ENCODE measurements around the gene ZNF691.

The ZNF691 gene

DNA sequence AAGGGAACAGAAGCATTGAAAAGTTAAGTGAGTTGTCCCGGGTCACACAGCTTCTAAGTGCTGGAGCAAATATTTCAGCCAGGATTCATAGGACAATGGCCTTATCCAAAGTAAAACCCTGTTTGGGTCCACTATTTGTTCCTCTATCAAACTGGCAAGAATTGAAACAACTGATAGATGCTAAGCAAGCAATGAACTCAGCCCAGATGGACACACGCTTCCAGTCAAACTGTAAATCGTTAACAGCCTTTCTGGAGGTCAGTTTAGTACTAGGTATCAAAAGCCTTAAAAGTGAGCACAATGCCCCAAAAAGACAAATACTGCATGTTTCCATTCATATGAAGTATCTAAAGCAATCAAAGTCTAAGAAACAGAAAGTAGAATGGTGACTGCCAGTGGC lies 28.4 kb upstream of the ZNF691 start:
- peaks cover 2% of the 10 kb centered on the region for H3K4me1 ChIP-seq (ENCODE audit: control insufficient read depth, insufficient read depth, low read length)
- peaks cover 0 to 10% of the 10 kb centered on the region in 2 experiments; a peak in 1 of 3 replicates for H3K36me3 ChIP-seq (ENCODE audit: control insufficient read depth in 2 of 2, insufficient read depth in 1 of 2, low read length in 2 of 2)
- no peaks in the 10 kb centered on the region for H3K9me3 ChIP-seq (ENCODE audit: control insufficient read depth, insufficient read depth, low read depth, low read length)
- no peak overlapping the region for H3K27ac ChIP-seq (ENCODE audit: extremely low read depth, low read depth, low read length)
- ChIA-PET POLR2A (interaction anchor here (0.6 to 2.8 kb wide), 3 partner anchors 28 to 353 kb away, joined by 3 to 25 read pairs (median 18); partner anchors contain the start of genes C1orf50, P3H1 and ZNF691), CTCF (interaction anchor here (0.6 kb wide), 1 partner anchor 66 kb away, joined by 4 read pairs; no protein-coding TSS in a partner anchor)
- no peak for TF ChIP-seq ZNF391 (tag by site-specific recombination; IDR thresholded peaks at IDR 0.05; ENCODE audit: borderline replicate concordance, low read depth)
- H3K4me3 ChIP-seq (ENCODE audit: low read depth, low read length) = no peak overlapping the region

DNA sequence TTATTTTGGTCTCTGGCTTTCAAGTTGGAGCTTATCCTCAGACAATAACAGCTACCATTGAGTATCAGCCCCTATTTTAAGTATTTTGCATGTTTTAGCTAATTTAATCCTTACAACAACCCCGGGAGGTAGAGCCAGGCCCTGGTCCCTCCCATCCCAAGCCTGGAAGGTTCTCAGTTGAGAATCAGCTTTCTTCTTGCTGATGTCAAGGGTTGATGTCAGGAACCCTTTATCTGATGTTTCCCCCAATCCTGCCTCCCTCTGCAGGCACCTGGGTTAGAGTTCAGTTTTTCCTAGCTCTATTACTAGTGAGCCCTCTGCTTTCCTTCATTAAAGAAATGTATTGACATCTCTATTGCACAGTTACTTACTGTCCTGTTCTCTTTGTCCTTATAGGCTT lies 25.6 kb upstream of the ZNF691 start:
- peaks cover 2% of the 10 kb centered on the region for H3K4me1 ChIP-seq (ENCODE audit: control insufficient read depth, insufficient read depth, low read length)
- ChIA-PET POLR2A (interaction anchor here (1.1 kb wide), 1 partner anchor 25 kb away, joined by 5 read pairs; the partner anchor contains the start of gene ZNF691), CTCF (interaction anchor here (0.6 to 1.8 kb wide), 6 partner anchors 10 to 102 kb away, joined by 3 to 5 read pairs (median 4); partner anchors contain the start of gene ZNF691)
- H3K27ac ChIP-seq (ENCODE audit: extremely low read depth, low read depth, low read length) = no peak overlapping the region
- no peak overlapping the region for H3K4me3 ChIP-seq (ENCODE audit: low read depth, low read length)
- TF ChIP-seq TRIM28 (IDR thresholded peaks at IDR 0.05; ENCODE audit: borderline replicate concordance, low read length) (0 out of 2 replicates have a peak, but pooled peaks have one; percentile 27), ZFP41 (tag by site-specific recombination; IDR thresholded peaks at IDR 0.05; ENCODE audit: borderline replicate concordance) (no peak)
- H3K36me3 ChIP-seq (ENCODE audit: control insufficient read depth in 2 of 2, insufficient read depth in 1 of 2, low read length in 2 of 2) = peaks cover 0 to 3% of the 10 kb centered on the region in 2 experiments; a peak in 1 of 3 replicates
- no peaks in the 10 kb centered on the region for H3K9me3 ChIP-seq (ENCODE audit: control insufficient read depth, insufficient read depth, low read depth, low read length)

DNA sequence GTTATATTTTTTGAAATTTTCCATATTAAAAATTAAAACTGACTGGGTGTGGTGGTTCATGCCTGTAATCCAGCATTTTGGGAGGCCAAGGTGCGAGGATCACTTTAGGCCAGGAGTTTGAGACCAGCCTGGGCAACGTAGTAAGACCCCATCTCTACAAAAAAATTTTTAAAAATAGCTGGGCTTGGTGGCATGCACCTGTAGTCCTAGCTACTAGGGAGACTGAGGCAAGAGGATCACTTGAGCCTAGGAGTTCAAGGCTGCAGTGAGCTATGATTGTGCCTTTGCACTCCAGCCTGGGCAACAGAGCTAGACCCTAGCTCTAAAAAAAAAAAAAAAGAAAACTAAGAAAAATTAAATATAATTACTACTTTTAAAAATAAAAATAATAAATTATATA lies 24.7 kb upstream of the ZNF691 start:
- peaks cover 2% of the 10 kb centered on the region for H3K4me1 ChIP-seq (ENCODE audit: control insufficient read depth, insufficient read depth, low read length)
- POLR2A ChIA-PET = interaction anchor here (1.8 kb wide), 1 partner anchor 25 kb away, joined by 6 read pairs; the partner anchor contains the start of gene ZNF691
- TF ChIP-seq, protein P1, sequence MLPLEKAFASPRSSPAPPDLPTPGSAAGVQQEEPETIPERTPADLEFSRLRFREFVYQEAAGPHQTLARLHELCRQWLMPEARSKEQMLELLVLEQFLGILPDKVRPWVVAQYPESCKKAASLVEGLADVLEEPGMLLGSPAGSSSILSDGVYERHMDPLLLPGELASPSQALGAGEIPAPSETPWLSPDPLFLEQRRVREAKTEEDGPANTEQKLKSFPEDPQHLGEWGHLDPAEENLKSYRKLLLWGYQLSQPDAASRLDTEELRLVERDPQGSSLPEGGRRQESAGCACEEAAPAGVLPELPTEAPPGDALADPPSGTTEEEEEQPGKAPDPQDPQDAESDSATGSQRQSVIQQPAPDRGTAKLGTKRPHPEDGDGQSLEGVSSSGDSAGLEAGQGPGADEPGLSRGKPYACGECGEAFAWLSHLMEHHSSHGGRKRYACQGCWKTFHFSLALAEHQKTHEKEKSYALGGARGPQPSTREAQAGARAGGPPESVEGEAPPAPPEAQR (tag by site-specific recombination; IDR thresholded peaks at IDR 0.05) = no peak
- TF ChIP-seq ZFP3 (tag by site-specific recombination; IDR thresholded peaks at IDR 0.05; ENCODE audit: low read depth) = no peak
- no peak for TF ChIP-seq ZNF140 (tag by site-specific recombination; IDR thresholded peaks at IDR 0.05)
- no peak for TF ChIP-seq ZNF341 (tag by site-specific recombination; IDR thresholded peaks at IDR 0.05; ENCODE audit: low read depth)
- TF ChIP-seq ZNF292 (tag by site-specific recombination; IDR thresholded peaks at IDR 0.05; ENCODE audit: borderline replicate concordance, low read depth) = no peak
- no peak for TF ChIP-seq MEIS1 (CRISPR knock-in tag; IDR thresholded peaks at IDR 0.05; ENCODE audit: borderline replicate concordance)
- TF ChIP-seq ZNF121 (tag by site-specific recombination; IDR thresholded peaks at IDR 0.05) = peak; percentile 98
- CTCF ChIA-PET = interaction anchor here (1.8 kb wide), 1 partner anchor 24 kb away, joined by 5 read pairs; the partner anchor contains the start of gene ZNF691
- no peaks in the 10 kb centered on the region for H3K9me3 ChIP-seq (ENCODE audit: control insufficient read depth, insufficient read depth, low read depth, low read length)
- H3K36me3 ChIP-seq (ENCODE audit: control insufficient read depth in 2 of 2, insufficient read depth in 1 of 2, low read length in 2 of 2) = no peaks in the 10 kb centered on the region
- no peak overlapping the region for H3K27ac ChIP-seq (ENCODE audit: extremely low read depth, low read depth, low read length)
- H3K4me3 ChIP-seq (ENCODE audit: low read depth, low read length) = no peak overlapping the region

DNA sequence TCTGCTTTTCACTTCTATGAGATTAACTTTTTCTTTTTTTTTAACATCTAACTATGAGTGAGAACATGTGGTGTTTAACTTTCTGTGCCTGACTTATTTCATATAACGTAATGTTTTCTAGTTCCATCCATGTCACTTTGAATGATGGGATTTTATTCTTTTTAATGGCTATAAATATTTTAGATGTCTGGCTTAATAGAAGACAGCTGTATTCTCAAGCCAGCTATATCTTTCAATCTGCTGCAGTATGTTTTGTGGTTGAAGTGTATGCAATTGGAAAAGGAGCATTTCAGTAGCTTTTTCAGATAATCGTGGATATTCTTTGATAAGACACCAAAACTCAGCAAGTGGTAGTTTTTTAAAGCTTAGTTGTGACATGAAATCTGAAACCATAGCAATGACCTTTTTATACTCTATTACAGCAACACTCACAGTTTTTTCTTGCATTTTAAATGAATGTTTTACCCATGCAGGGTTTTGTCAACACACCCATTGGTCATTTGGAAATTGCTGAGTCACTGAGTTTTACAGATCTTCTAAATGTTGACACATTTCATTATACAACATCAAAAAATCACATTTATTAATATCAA lies 23.5 kb upstream of the ZNF691 start:
- Histone ChIP-seq H3K27ac (ENCODE audit: extremely low read depth, low read depth, low read length) (no peak overlapping the region), H3K4me3 (ENCODE audit: low read depth, low read length) (no peak overlapping the region)
- CTCF ChIA-PET = interaction anchor here (0.7 to 0.8 kb wide), 2 partner anchors 23 to 35 kb away, joined by 3 read pairs; no protein-coding TSS in a partner anchor
- TF ChIP-seq SETDB1 (IDR thresholded peaks at IDR 0.05; ENCODE audit: insufficient read length, low read length) (peak; percentile 21), ZNF843 (tag by site-specific recombination; IDR thresholded peaks at IDR 0.05) (no peak), ZNF354C (tag by site-specific recombination; IDR thresholded peaks at IDR 0.05; ENCODE audit: borderline replicate concordance, low read depth) (no peak), SP2 (tag by site-specific recombination; IDR thresholded peaks at IDR 0.05) (no peak), IKZF3 (tag by site-specific recombination; IDR thresholded peaks at IDR 0.05) (no peak), KLF8 (tag by site-specific recombination; IDR thresholded peaks at IDR 0.05) (no peak), ZNF660 (tag by site-specific recombination; IDR thresholded peaks at IDR 0.05) (no peak), KLF10 (tag by site-specific recombination; IDR thresholded peaks at IDR 0.05) (0 out of 2 replicates have a peak, but pooled peaks have one; percentile 31), ZNF350 (tag by site-specific recombination; IDR thresholded peaks at IDR 0.05) (no peak), ZNF544 (tag by site-specific recombination; IDR thresholded peaks at IDR 0.05) (no peak)
- TF ChIP-seq, protein P2, sequence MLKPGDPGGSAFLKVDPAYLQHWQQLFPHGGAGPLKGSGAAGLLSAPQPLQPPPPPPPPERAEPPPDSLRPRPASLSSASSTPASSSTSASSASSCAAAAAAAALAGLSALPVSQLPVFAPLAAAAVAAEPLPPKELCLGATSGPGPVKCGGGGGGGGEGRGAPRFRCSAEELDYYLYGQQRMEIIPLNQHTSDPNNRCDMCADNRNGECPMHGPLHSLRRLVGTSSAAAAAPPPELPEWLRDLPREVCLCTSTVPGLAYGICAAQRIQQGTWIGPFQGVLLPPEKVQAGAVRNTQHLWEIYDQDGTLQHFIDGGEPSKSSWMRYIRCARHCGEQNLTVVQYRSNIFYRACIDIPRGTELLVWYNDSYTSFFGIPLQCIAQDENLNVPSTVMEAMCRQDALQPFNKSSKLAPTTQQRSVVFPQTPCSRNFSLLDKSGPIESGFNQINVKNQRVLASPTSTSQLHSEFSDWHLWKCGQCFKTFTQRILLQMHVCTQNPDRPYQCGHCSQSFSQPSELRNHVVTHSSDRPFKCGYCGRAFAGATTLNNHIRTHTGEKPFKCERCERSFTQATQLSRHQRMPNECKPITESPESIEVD (tag by site-specific recombination; IDR thresholded peaks at IDR 0.05) = peak; percentile 89
- TF ChIP-seq, protein P3, sequence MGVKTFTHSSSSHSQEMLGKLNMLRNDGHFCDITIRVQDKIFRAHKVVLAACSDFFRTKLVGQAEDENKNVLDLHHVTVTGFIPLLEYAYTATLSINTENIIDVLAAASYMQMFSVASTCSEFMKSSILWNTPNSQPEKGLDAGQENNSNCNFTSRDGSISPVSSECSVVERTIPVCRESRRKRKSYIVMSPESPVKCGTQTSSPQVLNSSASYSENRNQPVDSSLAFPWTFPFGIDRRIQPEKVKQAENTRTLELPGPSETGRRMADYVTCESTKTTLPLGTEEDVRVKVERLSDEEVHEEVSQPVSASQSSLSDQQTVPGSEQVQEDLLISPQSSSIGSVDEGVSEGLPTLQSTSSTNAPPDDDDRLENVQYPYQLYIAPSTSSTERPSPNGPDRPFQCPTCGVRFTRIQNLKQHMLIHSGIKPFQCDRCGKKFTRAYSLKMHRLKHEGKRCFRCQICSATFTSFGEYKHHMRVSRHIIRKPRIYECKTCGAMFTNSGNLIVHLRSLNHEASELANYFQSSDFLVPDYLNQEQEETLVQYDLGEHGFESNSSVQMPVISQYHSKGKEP (tag by site-specific recombination; IDR thresholded peaks at IDR 0.05) = 0 out of 2 replicates have a peak, but pooled peaks have one; percentile 52

More for the DNA sequence above, 23.5 kb upstream of the ZNF691 start:
- H3K36me3 ChIP-seq (ENCODE audit: control insufficient read depth in 2 of 2, insufficient read depth in 1 of 2, low read length in 2 of 2) = no peaks in the 10 kb centered on the region
- no peaks in the 10 kb centered on the region for H3K9me3 ChIP-seq (ENCODE audit: control insufficient read depth, insufficient read depth, low read depth, low read length)
- POLR2A ChIA-PET = interaction anchor here (0.6 to 1.8 kb wide), 3 partner anchors 9 to 56 kb away, joined by 3 to 6 read pairs (median 3); partner anchors contain the start of genes C1orf50, P3H1 and ZNF691
- H3K4me1 ChIP-seq (ENCODE audit: control insufficient read depth, insufficient read depth, low read length) = peaks cover 2% of the 10 kb centered on the region
